Activated CD8-positive, alpha-beta memory T cell treated with anti-CD3 and anti-CD28 coated beads, Interleukin-2, amount 50 U/mL, for 1 hour (primary cell): ENCODE data around the gene CTNNA3.
"Not testable (repeated sequence)": the region's sequence is repeated elsewhere in the genome, so short reads cannot be mapped to it uniquely, and the experiment has no call there.

ENCODE experiments used
- DNase-seq: peaks from one replicate; pipeline ENCODE4 v3.0.0-alpha.2; 2020; ENCODE audit errors: extremely low read depth

The CTNNA3 gene

GRCh38 chr10:66381045-66381444, 1315.0 kb downstream of the CTNNA3 start:
- no peak for DNase-seq

DNA sequence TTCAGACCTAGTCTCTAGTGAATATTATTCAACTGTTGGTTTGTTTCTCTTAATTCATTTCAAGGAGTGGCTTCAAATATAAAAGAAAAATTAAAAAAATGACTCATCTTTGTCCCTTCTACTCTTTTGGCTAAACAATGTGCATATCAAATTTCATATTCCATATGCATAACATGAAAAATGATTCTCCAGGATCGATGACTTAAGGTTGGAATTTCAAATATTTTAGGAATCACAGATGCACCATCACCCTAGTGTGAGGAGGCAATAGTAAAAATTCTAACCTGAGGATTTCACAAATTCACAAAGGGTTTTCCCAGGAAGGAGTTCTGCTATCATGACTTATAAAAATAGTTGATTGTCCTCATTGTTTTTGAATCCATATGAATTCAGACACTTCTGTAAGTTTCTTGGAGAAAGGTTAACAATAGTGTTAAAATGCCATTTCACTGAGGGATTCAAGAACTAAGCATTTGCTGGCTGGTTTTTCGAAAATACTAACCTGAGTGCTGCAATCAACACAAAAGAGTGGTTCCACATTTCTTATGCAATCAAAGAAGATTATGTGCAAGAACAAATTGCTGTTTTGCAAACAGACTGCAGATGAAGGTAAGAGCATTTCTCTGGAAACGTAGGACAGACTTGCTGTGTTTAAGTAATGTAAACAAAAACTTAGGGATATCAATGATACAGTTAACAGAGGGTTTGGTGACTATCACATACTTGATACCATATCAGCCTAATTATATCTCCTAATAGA, 1317.7 kb downstream of the CTNNA3 start:
- DNase-seq = no peak

DNA sequence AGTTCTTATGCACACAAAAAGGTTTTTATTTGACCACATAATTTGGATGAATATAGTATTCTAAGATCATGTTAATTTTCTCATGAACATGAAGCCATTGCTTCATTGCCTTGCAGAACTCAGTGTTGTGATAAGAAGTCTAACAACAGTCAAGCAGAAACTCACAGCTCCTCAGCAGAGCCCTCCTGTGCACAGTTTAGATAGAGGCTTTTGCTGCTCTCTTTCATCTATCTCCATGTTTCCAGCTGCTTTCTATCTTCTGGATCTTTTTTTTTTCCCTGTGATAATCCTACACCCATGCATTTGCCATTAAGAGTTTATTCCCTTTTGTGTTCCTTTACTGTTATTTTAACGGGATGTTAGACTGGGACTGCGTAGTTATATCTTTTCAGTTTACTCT, 1327.8 kb downstream of the CTNNA3 start:
- no peak for DNase-seq

DNA sequence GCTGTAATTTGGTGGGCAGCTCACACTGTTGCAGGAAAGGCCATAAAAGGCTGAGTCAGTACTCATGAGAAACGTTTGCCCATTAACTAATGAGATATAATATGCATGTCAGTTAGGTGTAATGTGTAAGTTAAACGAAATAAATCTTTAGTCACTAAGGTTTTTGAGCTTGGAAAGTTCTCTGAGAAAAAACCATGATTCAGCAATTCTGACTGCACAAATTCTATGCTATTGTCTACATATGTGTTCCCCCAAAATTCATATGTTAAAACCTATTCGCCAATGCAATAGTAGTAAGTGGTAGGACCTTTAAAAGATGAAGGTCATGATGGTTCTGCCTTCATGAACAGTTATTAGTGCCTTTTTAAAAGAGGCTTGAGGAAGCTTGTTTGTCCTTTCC, 1329.8 kb downstream of the CTNNA3 start:
- DNase-seq = no peak

DNA sequence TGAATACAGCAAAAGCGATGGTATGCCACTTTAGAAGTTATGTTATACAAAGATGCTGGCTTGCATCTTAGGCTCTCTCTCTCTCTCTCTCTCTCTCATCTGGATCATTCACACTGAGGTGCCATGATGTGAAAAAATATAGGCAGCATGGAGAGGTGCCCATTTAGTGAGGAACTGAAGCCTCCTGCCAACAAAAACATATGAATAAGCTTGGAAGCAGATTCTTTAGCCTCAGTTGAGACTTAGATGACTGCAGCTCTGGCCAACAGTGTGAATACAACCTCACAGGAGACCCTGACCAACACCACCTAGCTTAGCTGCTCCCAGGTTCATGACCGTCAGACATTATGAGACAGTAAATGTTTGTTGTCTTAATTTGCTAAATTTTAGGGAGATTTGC, 1330.3 kb downstream of the CTNNA3 start:
- no peak for DNase-seq

DNA sequence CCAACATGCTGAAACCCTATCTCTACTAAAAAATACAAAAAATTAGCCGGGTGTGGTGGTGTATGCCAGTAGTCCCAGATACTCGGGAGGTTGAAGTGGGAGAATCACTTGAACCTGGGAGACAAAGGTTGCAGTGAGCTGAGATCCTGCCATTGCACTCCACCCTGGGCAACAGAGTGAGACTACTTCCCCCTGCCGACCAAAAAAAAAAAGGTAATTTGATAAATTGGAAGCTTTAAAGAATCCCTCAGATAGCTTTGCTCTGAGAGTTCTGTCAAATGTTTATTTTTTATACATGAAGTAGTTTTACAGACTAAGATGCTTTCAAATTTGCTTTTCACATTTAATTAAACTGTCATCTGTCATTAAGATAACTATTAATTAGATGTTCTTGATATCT, 1333.5 kb downstream of the CTNNA3 start:
- no peak for DNase-seq

GRCh38 chr10:66353822-66354221, 1342.2 kb downstream of the CTNNA3 start:
- DNase-seq = not testable (repeated sequence)

- DNase-seq = no peak
Measured at GRCh38 chr10:66353422-66353821, 1342.6 kb downstream of the CTNNA3 start.

GRCh38 chr10:66350622-66351399, 1345.2 kb downstream of the CTNNA3 start:
- DNase-seq = no peak

DNA sequence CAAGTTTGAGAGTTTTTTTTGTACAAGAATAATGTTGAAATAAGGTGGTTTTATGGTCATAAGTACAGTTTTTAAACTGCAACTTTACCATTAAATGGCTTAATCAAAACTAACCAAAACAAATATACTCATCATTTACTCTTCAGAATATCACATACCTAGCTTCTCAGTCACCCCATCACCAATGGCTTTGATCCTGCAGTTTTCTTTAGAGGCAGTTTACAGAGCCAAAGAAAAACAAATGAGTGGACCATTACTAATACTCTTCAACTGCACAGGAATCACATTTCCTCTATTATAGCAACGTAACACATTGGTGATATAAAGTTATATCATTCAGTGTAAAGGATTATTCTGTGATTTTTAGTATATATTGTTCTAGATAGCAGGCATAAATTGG, 1346.3 kb downstream of the CTNNA3 start:
- no peak for DNase-seq

DNA sequence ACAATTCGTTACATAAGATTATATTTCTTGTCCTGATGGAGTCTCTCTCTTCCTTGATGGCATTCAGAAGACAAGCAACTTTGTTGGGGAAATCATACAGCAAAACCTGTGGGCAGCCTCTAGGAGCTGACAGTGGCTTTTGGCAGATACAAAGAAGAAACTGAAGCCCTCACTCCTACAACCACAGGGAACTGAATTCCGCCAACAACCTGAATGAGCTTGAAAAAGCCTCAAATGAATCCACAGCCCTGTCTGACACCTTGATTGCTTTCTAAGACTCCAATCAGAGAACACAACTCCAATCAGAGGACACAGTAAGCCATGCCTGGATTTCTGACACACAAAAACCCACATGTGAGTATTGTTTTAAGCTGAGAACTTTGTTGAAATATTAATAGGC, 1346.9 kb downstream of the CTNNA3 start:
- DNase-seq = no peak

DNA sequence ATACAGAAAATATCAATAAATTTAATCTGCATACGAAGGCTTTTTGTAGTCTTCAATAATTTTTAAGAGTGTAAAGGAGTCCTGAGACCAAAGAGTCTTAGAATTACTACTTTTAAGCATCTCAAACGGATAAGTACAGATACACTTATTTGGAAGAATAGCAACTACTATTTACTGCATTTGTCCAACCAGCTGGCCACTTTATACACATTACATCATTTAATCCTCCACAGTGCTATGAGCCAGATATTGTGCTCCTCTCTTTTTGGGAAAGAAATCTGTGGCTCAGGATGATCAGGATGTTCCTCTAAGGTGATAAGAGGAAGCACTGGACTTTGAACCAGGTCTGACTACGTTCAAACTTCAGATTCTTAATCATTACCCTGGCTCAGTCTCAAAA, 1358.8 kb downstream of the CTNNA3 start:
- no peak for DNase-seq

GRCh38 chr10:66336791-66337190, 1359.2 kb downstream of the CTNNA3 start:
- no peak for DNase-seq

DNA sequence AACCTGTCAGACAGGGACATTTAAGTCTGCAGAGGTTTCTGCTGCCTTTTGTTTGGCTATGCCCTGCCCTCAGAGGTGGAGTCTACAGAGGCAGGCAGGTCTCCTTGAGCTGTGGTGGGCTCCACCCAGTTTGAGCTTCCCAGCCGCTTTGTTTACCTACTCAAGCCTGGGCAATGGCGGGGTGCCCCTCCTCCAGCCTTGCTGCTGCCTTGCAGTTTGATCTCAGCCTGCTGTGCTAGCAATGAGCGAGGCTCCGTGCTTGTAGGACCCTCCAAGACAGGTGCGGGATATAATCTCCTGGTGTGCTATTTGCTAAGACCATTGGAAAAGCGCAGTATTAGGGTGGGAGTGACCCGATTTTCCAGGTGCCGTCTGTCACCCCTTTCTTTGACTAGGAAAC, 1360.2 kb downstream of the CTNNA3 start:
- not testable (repeated sequence) for DNase-seq

GRCh38 chr10:66329147-66329546, 1366.8 kb downstream of the CTNNA3 start:
- no peak for DNase-seq

- DNase-seq = no peak
Measured at GRCh38 chr10:66326876-66327275, 1369.1 kb downstream of the CTNNA3 start.

DNA sequence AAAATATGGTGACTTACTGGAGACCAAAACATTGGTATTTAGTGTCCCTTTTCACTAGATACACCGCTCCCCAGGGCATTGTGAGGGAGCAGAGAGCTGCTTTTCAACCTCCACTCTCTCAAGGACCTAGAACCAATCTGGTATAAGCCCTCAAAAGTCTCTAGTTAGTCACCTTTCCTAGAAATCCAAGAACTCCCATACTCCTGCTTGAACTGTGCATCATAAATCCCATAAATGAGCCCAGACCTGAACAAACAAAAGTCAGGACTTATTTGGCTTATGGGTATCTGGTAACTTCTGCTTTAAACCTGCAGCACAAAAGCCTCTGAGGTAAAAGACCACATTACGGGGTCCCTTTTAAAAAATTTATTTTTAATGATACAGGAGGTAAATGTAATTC, 1373.2 kb downstream of the CTNNA3 start:
- DNase-seq = no peak

DNA sequence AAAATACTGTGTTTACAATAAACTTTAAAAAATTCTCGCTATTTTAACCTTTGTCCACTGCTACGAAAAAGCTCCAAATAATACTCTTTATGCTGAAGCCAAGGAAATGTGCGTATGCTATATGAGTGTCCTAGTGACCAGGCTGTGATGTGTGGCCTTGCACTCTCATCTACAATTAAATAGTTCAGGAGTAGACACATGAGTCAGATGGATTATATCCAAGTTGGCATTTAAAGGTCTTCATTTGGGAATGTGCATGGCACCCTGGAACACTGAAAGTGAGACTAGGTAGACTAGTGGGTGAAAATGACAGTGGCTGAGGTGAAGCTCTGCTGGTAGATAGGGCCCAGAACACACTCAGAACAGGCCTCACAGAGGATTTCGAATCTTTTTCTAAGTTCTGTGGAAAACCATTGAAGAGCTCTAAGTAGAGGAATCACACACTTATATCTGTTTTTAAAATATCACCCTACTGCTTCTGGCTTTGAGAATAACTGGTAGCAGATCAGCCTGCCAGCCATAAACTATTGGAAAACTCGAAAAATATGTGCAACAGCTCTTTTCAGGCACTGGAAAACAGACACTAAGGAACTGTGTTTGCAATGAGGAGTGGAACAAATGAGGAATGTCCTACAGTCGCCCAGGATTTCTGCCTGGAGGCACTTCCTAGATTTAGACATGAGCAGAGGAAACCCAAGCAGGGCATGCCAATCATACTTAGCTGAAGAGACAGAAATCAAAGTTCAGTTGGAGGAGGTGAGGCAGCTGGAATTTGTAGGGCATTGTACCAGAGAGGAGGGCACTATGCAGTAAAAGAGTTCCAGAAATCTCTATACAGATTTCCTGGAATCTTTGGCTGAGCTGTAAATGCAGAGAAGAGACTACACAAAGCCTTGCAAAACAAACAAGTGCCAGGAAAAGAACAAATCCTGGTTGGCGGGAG, 1374.0 kb downstream of the CTNNA3 start:
- DNase-seq = no peak

- no peak for DNase-seq
Measured at GRCh38 chr10:66318761-66319160, 1377.2 kb downstream of the CTNNA3 start.

DNA sequence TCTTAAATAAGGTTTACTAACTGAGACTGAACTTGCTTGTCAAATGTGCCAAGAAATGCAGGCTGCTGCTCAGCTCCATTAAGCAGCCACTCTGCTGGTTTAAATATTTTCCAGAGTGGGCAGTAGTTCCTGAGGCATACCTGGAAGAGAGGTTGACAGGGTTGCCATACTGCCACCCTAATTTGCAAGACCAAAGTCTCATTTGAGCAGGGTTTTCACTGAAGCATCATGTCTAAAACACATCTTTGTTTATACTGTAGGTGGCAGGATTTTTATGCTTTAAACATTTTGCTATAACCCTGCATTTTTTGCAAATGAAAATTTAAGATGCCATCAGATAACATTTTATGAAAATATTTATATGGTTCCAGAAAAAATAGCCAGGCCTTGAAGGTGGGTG, 1388.2 kb downstream of the CTNNA3 start:
- DNase-seq = no peak

DNA sequence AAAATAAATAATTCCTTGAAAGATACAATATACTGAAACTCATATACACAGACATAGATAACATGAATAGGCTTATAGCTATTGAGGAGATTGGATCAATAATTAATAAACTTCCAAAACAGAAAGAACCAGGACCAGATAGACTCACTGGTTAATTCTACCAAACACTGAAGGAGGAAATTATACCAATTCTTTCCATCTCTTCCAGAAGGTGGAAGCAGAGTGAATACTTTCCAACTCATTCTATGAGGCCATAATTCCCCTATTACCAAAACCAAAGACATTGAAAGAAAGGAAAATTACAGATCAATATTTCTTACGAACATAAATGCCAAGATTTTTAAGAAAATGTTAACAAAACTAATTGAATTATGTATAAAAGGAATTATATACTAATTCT, 1394.9 kb downstream of the CTNNA3 start:
- no peak for DNase-seq

- no peak for DNase-seq
Measured at GRCh38 chr10:66295602-66296001, 1400.4 kb downstream of the CTNNA3 start.
